Neural cell (in vitro differentiated cells): ENCODE data around the gene FOCAD. TPM values are rescaled to one million over a fixed set of nuclear protein-coding genes. Genes with fewer than 3 reads are reported as not detected.

Source experiments
- H2AFZ ChIP-seq: fragments of 200-600, 300-800 bp; sonication (generic), shearing (Covaris generic); 2 replicates; pipeline ENCODE4 v1.6.0; 2014; ENCODE audit warnings: low read depth, mild to moderate bottlenecking, antibody characterized with exemption, low read length, moderate library complexity
- H3F3A ChIP-seq: fragments of 200-600 bp; shearing (Covaris generic); 2 replicates; pipeline ENCODE4 v1.6.1; 2016; ENCODE audit warnings: mild to moderate bottlenecking, moderate library complexity, mixed read lengths, antibody characterized with exemption, low read length; ENCODE audit not compliant: insufficient read depth, poor library complexity, severe bottlenecking
- H3K27ac ChIP-seq: fragments of 200-600, 300-800 bp; sonication (generic), shearing (Covaris generic); 2 replicates; pipeline ENCODE4 v1.5.1; 2014; ENCODE audit warnings: mild to moderate bottlenecking, low read length, moderate library complexity
- H3K27me3 ChIP-seq: fragments of 300-800, 200-600 bp; sonication (generic), shearing (Covaris generic); 2 replicates; pipeline ENCODE4 v1.6.0; 2014; ENCODE audit warnings: mild to moderate bottlenecking, low read depth, low read length, moderate library complexity; ENCODE audit not compliant: insufficient read depth
- H3K36me3 ChIP-seq: fragments of 300-800, 200-600 bp; sonication (generic), shearing (Covaris generic); 2 replicates; pipeline ENCODE4 v1.5.1; 2014; ENCODE audit warnings: mild to moderate bottlenecking, antibody characterized with exemption, low read length, moderate library complexity; ENCODE audit not compliant: insufficient read depth
- H3K4me2 ChIP-seq: fragments of 300-800, 200-600 bp; sonication (generic), shearing (Covaris generic); 2 replicates; pipeline ENCODE4 v1.6.0; 2014; ENCODE audit warnings: mild to moderate bottlenecking, low read length
- H3K4me3 ChIP-seq: fragments of 300-800, 200-600 bp; sonication (generic), shearing (Covaris generic); 2 replicates; pipeline ENCODE4 v1.5.1; 2014; ENCODE audit warnings: mild to moderate bottlenecking, low read length, moderate library complexity
- H3K79me2 ChIP-seq: fragments of 200-600 bp; shearing (Covaris generic); replicated peaks from 2 replicates; pipeline ENCODE4 v1.6.0; 2014; ENCODE audit warnings: mild to moderate bottlenecking, low read length, moderate library complexity; ENCODE audit not compliant: insufficient read depth
- H3K9ac ChIP-seq: fragments of 300-800, 200-600 bp; sonication (generic), shearing (Covaris generic); 2 replicates; pipeline ENCODE4 v1.6.1; 2016; ENCODE audit warnings: mild to moderate bottlenecking, low read length, mixed read lengths
- H3K9me2 ChIP-seq: fragments of 200-600 bp; shearing (Covaris generic); 2 replicates; pipeline ENCODE4 v1.6.1; 2016; ENCODE audit warnings: mild to moderate bottlenecking, low read length, mixed read lengths; ENCODE audit not compliant: insufficient read depth
- H3K9me3 ChIP-seq: fragments of 200-600, 300-800 bp; sonication (generic), shearing (Covaris generic); 2 replicates; pipeline ENCODE4 v1.6.1; 2016; ENCODE audit warnings: mild to moderate bottlenecking, mixed run types, low read length, moderate library complexity, mixed read lengths
- H4K20me1 ChIP-seq: fragments of 200-600 bp; shearing (Covaris generic); 2 replicates; pipeline ENCODE4 v1.6.1; 2016; ENCODE audit warnings: mild to moderate bottlenecking, mixed run types; ENCODE audit not compliant: insufficient read depth
- EP300 ChIP-seq: fragments of 450-650 bp; conservative IDR thresholded peaks from 2 replicates; pipeline ENCODE4 v1.6.1; 2014; ENCODE audit warnings: antibody characterized with exemption, mild to moderate bottlenecking, moderate library complexity; ENCODE audit not compliant: poor library complexity, severe bottlenecking
- EZH2 ChIP-seq: fragments of 200-600, 300-800 bp; shearing (Covaris generic), sonication (generic); IDR thresholded peaks from 2 replicates; pipeline ENCODE4 v1.6.1; 2014; ENCODE audit warnings: antibody characterized with exemption, low read length, borderline replicate concordance, mild to moderate bottlenecking; ENCODE audit not compliant: insufficient read depth, poor library complexity, severe bottlenecking
- MXI1 ChIP-seq: fragments of 450-650 bp; conservative IDR thresholded peaks from 2 replicates; pipeline ENCODE4 v1.6.1; 2014; ENCODE audit warnings: antibody characterized with exemption, mild to moderate bottlenecking; ENCODE audit not compliant: poor library complexity, severe bottlenecking
- POLR2AphosphoS5 ChIP-seq: IDR thresholded peaks from 2 replicates; pipeline ENCODE4 v1.6.1; 2012
- RAD21 ChIP-seq: fragments of 450-650 bp; conservative IDR thresholded peaks from 2 replicates; pipeline ENCODE4 v1.6.1; 2014; ENCODE audit warnings: antibody characterized with exemption, mild to moderate bottlenecking, moderate library complexity
- REST ChIP-seq: IDR thresholded peaks from 2 replicates; pipeline ENCODE4 v1.6.1; 2012; ENCODE audit warnings: borderline replicate concordance
- SMC3 ChIP-seq: fragments of 450-650 bp; conservative IDR thresholded peaks from 2 replicates; pipeline ENCODE4 v1.6.1; 2014; ENCODE audit warnings: antibody characterized with exemption, mild to moderate bottlenecking, moderate library complexity; ENCODE audit not compliant: poor library complexity
- TAF1 ChIP-seq: IDR thresholded peaks from 2 replicates; pipeline ENCODE4 v1.6.1; 2012; ENCODE audit warnings: low read depth
- polyA plus RNA-seq: library from polyadenylated mRNA; depleted of rRNA; stranded (reverse); fragments of >200 nt; gene quantifications from 2 replicates; pipeline ENCODE4 v1.2.3, GENCODE V29; 2014
- TF ChIP-seq, protein P1 (sequence below): fragments of 450-650 bp; IDR thresholded peaks from 2 replicates; pipeline ENCODE4 v1.5.1; 2014; ENCODE audit warnings: antibody characterized with exemption, mild to moderate bottlenecking, moderate library complexity; ENCODE audit not compliant: poor library complexity, severe bottlenecking

Gene FOCAD
- polyA plus RNA-seq, 1 donor from 2014 or later, result 23.5 TPM

DNA sequence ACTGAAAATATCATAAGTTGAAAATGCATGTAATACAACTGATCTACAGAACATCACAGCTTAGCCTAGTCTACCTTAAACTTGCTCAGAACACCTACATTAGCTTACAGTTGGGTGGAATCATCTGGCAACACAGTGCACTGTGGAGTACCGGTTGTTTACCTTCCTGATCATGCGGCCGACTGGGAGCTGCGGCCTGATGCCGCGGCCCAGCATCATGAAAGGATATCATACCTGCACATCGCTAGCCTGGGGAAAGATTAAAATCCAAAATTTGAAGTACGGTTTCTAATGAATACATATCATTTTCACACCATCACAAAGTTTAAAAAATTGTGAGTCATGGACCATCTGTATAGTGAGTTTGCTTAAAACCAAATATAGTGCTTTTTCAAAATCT is 345.6 kb downstream of the FOCAD start:
- no peak overlapping the region for H3K9ac ChIP-seq
- H3K9me2 ChIP-seq, result no peaks in the 10 kb centered on the region
- H3K79me2 ChIP-seq, result no peaks in the 10 kb centered on the region
- H3K36me3 ChIP-seq, result no peaks in the 10 kb centered on the region
- H2AFZ ChIP-seq, result no peak overlapping the region
- no peaks in the 10 kb centered on the region for H3K9me3 ChIP-seq
- no peak overlapping the region for H3K4me2 ChIP-seq
- no peaks in the 10 kb centered on the region for H3F3A ChIP-seq
- H3K27me3 ChIP-seq, result no peaks in the 10 kb centered on the region
- H4K20me1 ChIP-seq, result no peaks in the 10 kb centered on the region
- no peak for TF ChIP-seq RAD21
- TF ChIP-seq EZH2, result no peak
- no peak for TF ChIP-seq MXI1
- TF ChIP-seq EP300, result no peak
- TF ChIP-seq POLR2AphosphoS5, result no peak
- no peak overlapping the region for H3K27ac ChIP-seq
- no peak overlapping the region for H3K4me3 ChIP-seq

DNA sequence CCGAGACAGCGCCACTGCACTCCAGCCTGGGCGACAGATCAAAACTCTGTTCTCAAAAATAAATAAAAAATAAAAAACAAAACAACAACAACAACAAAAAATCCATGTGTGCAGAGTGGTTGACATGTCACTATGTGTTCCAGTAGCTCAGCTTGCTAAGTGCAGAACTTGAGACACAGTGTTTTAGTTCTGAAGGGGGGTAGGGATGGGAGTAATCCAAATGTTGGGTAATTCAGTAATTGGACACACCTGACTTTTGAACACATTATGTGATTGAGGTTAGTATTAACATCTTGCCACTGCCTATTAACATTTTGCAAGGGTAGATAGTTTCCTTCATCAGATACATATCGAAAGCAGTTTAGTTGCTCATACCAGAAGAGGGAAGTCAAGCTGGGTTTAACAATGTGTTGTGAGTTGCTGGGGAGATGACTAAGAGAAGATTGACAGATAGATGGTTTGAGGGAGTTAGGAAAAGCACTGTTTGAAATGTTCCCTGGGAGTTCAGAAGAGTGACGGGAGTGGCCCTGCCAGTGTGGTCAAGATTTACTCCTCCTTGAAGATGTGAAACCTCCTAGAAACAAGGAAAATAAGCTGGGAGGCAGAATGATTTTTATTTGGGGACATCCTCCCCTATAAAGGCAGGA is 346.5 kb downstream of the FOCAD start:
- Histone ChIP-seq H3K4me3 (no peak overlapping the region), H3K9ac (no peak overlapping the region), H4K20me1 (no peaks in the 10 kb centered on the region), H3F3A (no peaks in the 10 kb centered on the region), H3K27me3 (no peaks in the 10 kb centered on the region), H3K9me3 (no peaks in the 10 kb centered on the region), H2AFZ (no peak overlapping the region), H3K36me3 (no peaks in the 10 kb centered on the region), H3K79me2 (no peaks in the 10 kb centered on the region), H3K9me2 (no peaks in the 10 kb centered on the region), H3K4me2 (no peak overlapping the region), H3K27ac (no peak overlapping the region)
- TF ChIP-seq SMC3, result no peak
- TF ChIP-seq RAD21, result no peak
- no peak for TF ChIP-seq EP300
- TF ChIP-seq, protein P1, sequence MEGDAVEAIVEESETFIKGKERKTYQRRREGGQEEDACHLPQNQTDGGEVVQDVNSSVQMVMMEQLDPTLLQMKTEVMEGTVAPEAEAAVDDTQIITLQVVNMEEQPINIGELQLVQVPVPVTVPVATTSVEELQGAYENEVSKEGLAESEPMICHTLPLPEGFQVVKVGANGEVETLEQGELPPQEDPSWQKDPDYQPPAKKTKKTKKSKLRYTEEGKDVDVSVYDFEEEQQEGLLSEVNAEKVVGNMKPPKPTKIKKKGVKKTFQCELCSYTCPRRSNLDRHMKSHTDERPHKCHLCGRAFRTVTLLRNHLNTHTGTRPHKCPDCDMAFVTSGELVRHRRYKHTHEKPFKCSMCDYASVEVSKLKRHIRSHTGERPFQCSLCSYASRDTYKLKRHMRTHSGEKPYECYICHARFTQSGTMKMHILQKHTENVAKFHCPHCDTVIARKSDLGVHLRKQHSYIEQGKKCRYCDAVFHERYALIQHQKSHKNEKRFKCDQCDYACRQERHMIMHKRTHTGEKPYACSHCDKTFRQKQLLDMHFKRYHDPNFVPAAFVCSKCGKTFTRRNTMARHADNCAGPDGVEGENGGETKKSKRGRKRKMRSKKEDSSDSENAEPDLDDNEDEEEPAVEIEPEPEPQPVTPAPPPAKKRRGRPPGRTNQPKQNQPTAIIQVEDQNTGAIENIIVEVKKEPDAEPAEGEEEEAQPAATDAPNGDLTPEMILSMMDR, result no peak
- TF ChIP-seq REST, result no peak
- no peak for TF ChIP-seq MXI1
- no peak for TF ChIP-seq TAF1
- no peak for TF ChIP-seq EZH2
- no peak for TF ChIP-seq POLR2AphosphoS5
